GM18873 (cell line): ENCODE results near the gene ARMC2.

Experiments
- ATAC-seq: cut with Tn5 transposase; IDR thresholded peaks from one replicate; pipeline ENCODE4 v1.9.1; 2021; ENCODE audit warnings: mild to moderate bottlenecking, moderate library complexity, moderate number of reproducible peaks; ENCODE audit not compliant: unreplicated experiment, low FRiP score

ARMC2 gene

GRCh38 chr6:108947114-108947854 lies 99.1 kb downstream of the ARMC2 start:
- ATAC-seq, result no peak

GRCh38 chr6:108948181-108948661 lies 100.0 kb downstream of the ARMC2 start:
- no peak for ATAC-seq

- no peak for ATAC-seq
These were observed 103.2 kb downstream of the ARMC2 start for GRCh38 chr6:108951351-108951953.

GRCh38 chr6:108952776-108953486 lies 104.7 kb downstream of the ARMC2 start:
- ATAC-seq, result no peak

- no peak for ATAC-seq
These were observed 105.5 kb downstream of the ARMC2 start for GRCh38 chr6:108953681-108954080.

- ATAC-seq, result no peak
These were observed 107.2 kb downstream of the ARMC2 start for GRCh38 chr6:108955329-108955949.

GRCh38 chr6:108957221-108957620 lies 109.0 kb downstream of the ARMC2 start:
- no peak for ATAC-seq

GRCh38 chr6:108958900-108959770 lies 110.9 kb downstream of the ARMC2 start:
- ATAC-seq, result no peak

- no peak for ATAC-seq
These were observed 111.9 kb downstream of the ARMC2 start for GRCh38 chr6:108959972-108960582.

- ATAC-seq, result no peak
These were observed 112.4 kb downstream of the ARMC2 start for GRCh38 chr6:108960601-108961000.

GRCh38 chr6:108961077-108961476 lies 112.9 kb downstream of the ARMC2 start:
- ATAC-seq, result no peak

- ATAC-seq, result no peak
These were observed 113.8 kb downstream of the ARMC2 start for GRCh38 chr6:108961985-108962384.

GRCh38 chr6:108966251-108966650 lies 118.0 kb downstream of the ARMC2 start:
- no peak for ATAC-seq

GRCh38 chr6:108966855-108967755 lies 118.9 kb downstream of the ARMC2 start:
- ATAC-seq, result no peak

- ATAC-seq, result no peak
These were observed 120.4 kb downstream of the ARMC2 start for GRCh38 chr6:108968325-108969316.

- ATAC-seq, result no peak
These were observed 121.6 kb downstream of the ARMC2 start for GRCh38 chr6:108969776-108970175.

GRCh38 chr6:108974201-108974600 lies 126.0 kb downstream of the ARMC2 start:
- no peak for ATAC-seq
